Gastroesophageal sphincter (tissue), 4 donors: ENCODE data around the gene OR1B1. TPM values are rescaled to one million over a fixed set of nuclear protein-coding genes. Genes with fewer than 3 reads are reported as not detected.
"Not testable (repeated sequence)": the region's sequence is repeated elsewhere in the genome, so short reads cannot be mapped to it uniquely, and the experiment has no call there.

Experiments used
- ATAC-seq: fragments of 150-250 bp; one replicate; pipeline ENCODE4 v1.9.1; 2016; ENCODE audit warnings: mild to moderate bottlenecking, moderate library complexity
- H3K27ac ChIP-seq, 4 donors: fragments of 200-600 bp; sonication (generic) in 3 of 4; 1 replicate in 3 of 4; 2 replicates in 1 of 4; pipeline ENCODE4 v1.5.1; 2016 to 2019
- H3K27me3 ChIP-seq: fragments of 200-600 bp; sonication (generic); one replicate; pipeline ENCODE4 v1.5.1; 2019
- H3K36me3 ChIP-seq, 2 donors: fragments of 200-600 bp; sonication (generic); one replicate each; pipeline ENCODE4 v1.5.1; 2019; ENCODE audit warnings: control low read depth in 1 of 2
- H3K4me1 ChIP-seq, 3 donors: fragments of 200-600 bp; sonication (generic); 1 replicate in 2 of 3; 2 replicates in 1 of 3; pipeline ENCODE4 v1.5.1; 2016 to 2019; ENCODE audit warnings: control low read depth in 2 of 3
- H3K4me3 ChIP-seq, 2 donors: fragments of 200-600 bp; sonication (generic); one replicate each; pipeline ENCODE4 v1.5.1; 2019; ENCODE audit warnings: mild to moderate bottlenecking in 1 of 2, moderate library complexity in 1 of 2
- H3K9me3 ChIP-seq, 3 donors: fragments of 200-600 bp; sonication (generic); one replicate each; pipeline ENCODE4 v1.5.1; 2017 to 2019; ENCODE audit warnings: control low read depth in 2 of 3
- CTCF ChIP-seq, 4 experiments: fragments of 200-600 bp in 2 of 4; fragments of 450-650 bp in 2 of 4; sonication (generic) in 1 of 4; IDR thresholded peaks; one replicate each; pipeline ENCODE4 v1.5.1; 2017 to 2019; ENCODE audit warnings: antibody characterized with exemption in 4 of 4, mild to moderate bottlenecking in 2 of 4, moderate library complexity in 2 of 4
- EP300 ChIP-seq: sonication (generic); formaldehyde crosslinking; IDR thresholded peaks from one replicate; pipeline ENCODE4 v1.6.1; 2017; ENCODE audit warnings: antibody characterized with exemption, mild to moderate bottlenecking
- POLR2A ChIP-seq, 2 donors: fragments of 450-650 bp; IDR thresholded peaks; one replicate each; pipeline ENCODE4 v1.6.1; 2017; ENCODE audit warnings: antibody characterized with exemption in 2 of 2, mild to moderate bottlenecking in 2 of 2, moderate library complexity in 1 of 2
- POLR2AphosphoS5 ChIP-seq: sonication (generic); formaldehyde crosslinking; IDR thresholded peaks from one replicate; pipeline ENCODE4 v1.6.1; 2017; ENCODE audit warnings: antibody characterized with exemption
- whole genome bisulfite sequencing, 2 donors: methylation state at CpG; one replicate each; pipeline ENCODE4 v1.1.5; 2018; ENCODE audit warnings: low coverage in 1 of 2; 5-methylcytosine and 5-hydroxymethylcytosine counted together
- total RNA-seq, 4 donors: library from RNA; depleted of rRNA; stranded (reverse); fragments of >200 nt; gene quantifications; one replicate each; pipeline ENCODE4 v1.1.0, GENCODE V29; 2016

The OR1B1 gene
- total RNA-seq, 4 donors from 2014 or later: not detected

- no peaks in the 10 kb centered on the region for H3K27me3 ChIP-seq
- no peak overlapping the region for H3K4me3 ChIP-seq
- H3K36me3 ChIP-seq: no peaks in the 10 kb centered on the region
- TF ChIP-seq POLR2AphosphoS5: no peak
- no peak for TF ChIP-seq EP300
- no peak for TF ChIP-seq CTCF (IDR thresholded peaks at IDR 0.05)
- TF ChIP-seq POLR2A (IDR thresholded peaks at IDR 0.05): no peak
- 67 to 88% methylated on average over 1 of the region's 1 CpG for WGBS, 2 donors
- H3K9me3 ChIP-seq: peaks cover 0 to 4% (median 0%) of the 10 kb centered on the region in 3 donors
- no peak for ATAC-seq
- no peaks in the 10 kb centered on the region for H3K4me1 ChIP-seq
- no peak overlapping the region for H3K27ac ChIP-seq
Measured at GRCh38 chr9:122606587-122606986, 50.8 kb downstream of the OR1B1 start.

DNA sequence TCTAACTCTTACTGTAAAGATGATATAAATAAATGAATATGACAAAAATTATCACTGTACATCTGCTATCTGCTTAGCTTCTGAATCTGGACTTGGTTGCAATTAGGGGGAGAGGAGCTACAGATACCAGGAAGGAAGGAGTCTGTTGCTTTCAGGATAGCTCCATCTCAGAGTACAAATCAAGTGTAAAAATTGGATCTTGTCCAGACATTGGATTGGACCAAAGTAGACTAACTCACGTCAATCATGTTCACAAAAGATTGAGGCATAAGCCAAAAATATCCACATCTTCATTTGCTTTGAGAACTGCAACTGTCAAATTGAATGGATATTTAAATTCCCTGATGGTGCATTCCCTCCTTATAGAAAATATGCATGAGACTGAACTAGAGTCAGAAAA, 51.7 kb downstream of the OR1B1 start:
- H3K4me3 ChIP-seq: no peak overlapping the region
- no peaks in the 10 kb centered on the region for H3K36me3 ChIP-seq
- ATAC-seq: no peak
- H3K27me3 ChIP-seq: no peaks in the 10 kb centered on the region
- no peak overlapping the region for H3K27ac ChIP-seq
- H3K9me3 ChIP-seq: peaks cover 0 to 5% (median 0%) of the 10 kb centered on the region in 3 donors
- WGBS, 2 donors: 30% methylated on average over 1 of the region's 1 CpG
- TF ChIP-seq EP300 (no peak), POLR2A (IDR thresholded peaks at IDR 0.05) (no peak), CTCF (IDR thresholded peaks at IDR 0.05) (no peak), POLR2AphosphoS5 (no peak)
- no peaks in the 10 kb centered on the region for H3K4me1 ChIP-seq

- not testable (repeated sequence) for H3K4me1 ChIP-seq, ATAC-seq, H3K9me3 ChIP-seq, H3K36me3 ChIP-seq, H3K4me3 ChIP-seq, H3K27me3 ChIP-seq, H3K27ac ChIP-seq
- WGBS, 2 donors: 81 to 89% methylated on average over 5 to 8 of the region's 8 CpGs
Measured at GRCh38 chr9:122583284-122583683, 74.1 kb downstream of the OR1B1 start, which contains the start of gene OR1L8. Gene OR1L8, minus strand, starts transcription at chr9:122583384. Its CDS starts 14,907 bp downstream, at chr9:122568477.

GRCh38 chr9:122580360-122580759, 77.1 kb downstream of the OR1B1 start:
- Histone ChIP-seq H3K36me3 (no peaks in the 10 kb centered on the region), H3K27ac (no peak overlapping the region), H3K4me3 (no peak overlapping the region), H3K4me1 (no peaks in the 10 kb centered on the region), H3K27me3 (no peaks in the 10 kb centered on the region), H3K9me3 (peaks cover 0 to 8% (median 0%) of the 10 kb centered on the region in 3 donors)
- ATAC-seq: no peak
- no peak for TF ChIP-seq POLR2AphosphoS5
- no peak for TF ChIP-seq EP300
- no peak for TF ChIP-seq POLR2A (IDR thresholded peaks at IDR 0.05)
- no peak for TF ChIP-seq CTCF (IDR thresholded peaks at IDR 0.05)
- 67 to 81% methylated on average over 3 of the region's 3 CpGs for WGBS, 2 donors

- Histone ChIP-seq H3K9me3 (peaks cover 0 to 8% (median 0%) of the 10 kb centered on the region in 3 donors), H3K4me3 (no peak overlapping the region), H3K36me3 (no peaks in the 10 kb centered on the region), H3K27ac (no peak overlapping the region), H3K4me1 (no peaks in the 10 kb centered on the region), H3K27me3 (no peaks in the 10 kb centered on the region)
- TF ChIP-seq EP300: no peak
- no peak for TF ChIP-seq POLR2AphosphoS5
- TF ChIP-seq CTCF (IDR thresholded peaks at IDR 0.05): no peak
- no peak for ATAC-seq
- 68 to 74% methylated on average over 5 of the region's 5 CpGs for WGBS, 2 donors
Measured at GRCh38 chr9:122579874-122580273, 77.6 kb downstream of the OR1B1 start.

Other genes with a start within 250 kb of the OR1B1 start
- not detected for gene OR1J1, start 179.7 kb downstream of the OR1B1 start, total RNA-seq
- gene OR1J2, start 146.8 kb downstream of the OR1B1 start, total RNA-seq: not detected
- gene OR1J4, start 138.5 kb downstream of the OR1B1 start, total RNA-seq: not detected
- gene OR1N1, start 130.3 kb downstream of the OR1B1 start, total RNA-seq: not detected
- not detected for gene OR1N2, start 104.5 kb downstream of the OR1B1 start, total RNA-seq
- not detected for gene OR1L8, start 74.2 kb downstream of the OR1B1 start, total RNA-seq
- not detected for gene OR1Q1, start 42.9 kb downstream of the OR1B1 start, total RNA-seq
- not detected for gene OR1L1, start 4.1 kb upstream of the OR1B1 start, total RNA-seq
- gene OR1L3, start 17.5 kb upstream of the OR1B1 start, total RNA-seq: not detected
- gene OR1L4, start 66.4 kb upstream of the OR1B1 start, total RNA-seq: not detected
- gene OR1L6, start 84.7 kb upstream of the OR1B1 start, total RNA-seq: not detected
- gene OR5C1, start 131.3 kb upstream of the OR1B1 start, total RNA-seq: not detected
- not detected for gene OR1K1, start 142.5 kb upstream of the OR1B1 start, total RNA-seq
- gene PDCL, start 171.0 kb upstream of the OR1B1 start, total RNA-seq: 10 to 100 TPM; 15.3 to 24.4 (median 17.3) TPM
- gene RC3H2, start 247.7 kb upstream of the OR1B1 start, total RNA-seq: 10 to 100 TPM; 50.6 to 70.7 (median 68.7) TPM